ENCODE measurements around the gene ADPRHL1.

Gene ADPRHL1

GRCh38 chr13:113425941-113426590 lies 27.2 kb downstream of the ADPRHL1 start:
- H3K27ac ChIP-seq (ENCODE audit: low read depth, low read length), result no peak overlapping the region
- H2BK5ac ChIP-seq (ENCODE audit: low read depth, low read length, poor library complexity), result no peak overlapping the region
- H3K27me3 ChIP-seq (ENCODE audit: insufficient read depth, low read length), result no peaks in the 10 kb centered on the region
- no peak overlapping the region for H4K8ac ChIP-seq (ENCODE audit: low read depth, low read length)
- H3K36me3 ChIP-seq (ENCODE audit: control insufficient read depth in 1 of 2, insufficient read depth in 2 of 2, low read length in 2 of 2), result peaks cover 7 to 16% of the 10 kb centered on the region in 2 experiments
- no peak overlapping the region for H3K4me3 ChIP-seq (ENCODE audit: low read depth, low read length)
- H3K9me3 ChIP-seq (ENCODE audit: insufficient read depth, low read depth, low read length), result peaks cover 2% of the 10 kb centered on the region
- H2BK120ac ChIP-seq (ENCODE audit: insufficient read depth, low read length, poor library complexity), result no peak overlapping the region
- H3K9ac ChIP-seq (ENCODE audit: low read length), result no peak overlapping the region
- no peak overlapping the region for H3K23ac ChIP-seq (ENCODE audit: low read length)
- H3K14ac ChIP-seq (ENCODE audit: low read length), result no peak overlapping the region
- H2AK5ac ChIP-seq (ENCODE audit: low read length), result no peak overlapping the region
- no peak overlapping the region for H2AFZ ChIP-seq (ENCODE audit: insufficient read depth, low read length, poor library complexity)
- peaks cover 2% of the 10 kb centered on the region for H3K79me1 ChIP-seq (ENCODE audit: low read length)
- H4K91ac ChIP-seq (ENCODE audit: low read depth, low read length), result no peak overlapping the region
- H3K79me2 ChIP-seq (ENCODE audit: control insufficient read depth, insufficient read depth, low read length, poor library complexity), result no peaks in the 10 kb centered on the region
- H3K4ac ChIP-seq (ENCODE audit: low read depth, low read length), result no peak overlapping the region
- WGBS (ENCODE audit: extremely low coverage, insufficient coverage, insufficient read length), result no CpG with 5 or more reads among the region's 22 CpGs
- DNase-seq, result no peak
- peaks cover 4 to 6% of the 10 kb centered on the region in 2 experiments for H3K4me1 ChIP-seq (ENCODE audit: control insufficient read depth in 1 of 2, insufficient read depth in 2 of 2, low read length in 2 of 2)
- no peak overlapping the region for H4K12ac ChIP-seq (ENCODE audit: low read depth, low read length)
- H3K4me2 ChIP-seq (ENCODE audit: low read length), result no peak overlapping the region
- H3K18ac ChIP-seq (ENCODE audit: low read length), result no peak overlapping the region
- no peak overlapping the region for H2BK12ac ChIP-seq (ENCODE audit: low read length)

DNA sequence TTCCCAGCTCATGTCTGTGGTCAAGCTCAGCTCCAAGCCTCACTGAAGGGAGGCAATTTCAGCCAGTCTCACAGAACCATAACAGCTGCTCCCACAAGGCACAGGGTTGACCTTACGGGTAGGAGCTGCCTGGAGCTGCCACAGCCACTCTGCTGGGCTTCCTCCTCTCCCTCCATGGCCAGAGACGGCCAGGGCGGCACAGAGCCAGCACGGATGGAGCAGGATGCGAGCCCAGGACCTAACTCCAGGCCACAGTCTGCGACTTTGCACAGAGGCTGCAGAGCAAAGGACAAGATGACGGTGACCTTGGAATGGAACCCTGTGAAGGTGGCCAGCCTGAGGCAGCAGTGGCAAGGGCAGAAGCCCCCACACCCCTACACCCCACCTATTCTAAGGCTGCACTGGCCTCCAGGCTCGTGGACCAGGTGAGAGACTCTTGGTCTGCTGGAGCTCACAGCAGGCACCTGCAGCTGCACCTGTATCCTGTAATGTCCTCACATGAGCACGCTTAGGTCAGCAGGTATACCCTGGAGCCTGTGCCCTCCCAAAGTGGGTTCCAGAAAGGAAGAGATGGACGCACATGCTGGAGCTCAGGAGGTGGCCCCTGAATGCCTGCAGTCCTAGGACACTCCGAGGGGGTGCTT lies 29.6 kb downstream of the ADPRHL1 start:
- peaks cover 4 to 6% of the 10 kb centered on the region in 2 experiments for H3K4me1 ChIP-seq (ENCODE audit: control insufficient read depth in 1 of 2, insufficient read depth in 2 of 2, low read length in 2 of 2)
- H2AFZ ChIP-seq (ENCODE audit: insufficient read depth, low read length, poor library complexity), result no peak overlapping the region
- H3K9ac ChIP-seq (ENCODE audit: low read length), result no peak overlapping the region
- H2AK5ac ChIP-seq (ENCODE audit: low read length), result no peak overlapping the region
- no peaks in the 10 kb centered on the region for H3K79me2 ChIP-seq (ENCODE audit: control insufficient read depth, insufficient read depth, low read length, poor library complexity)
- DNase-seq, result no peak
- H3K4ac ChIP-seq (ENCODE audit: low read depth, low read length), result no peak overlapping the region
- H2BK120ac ChIP-seq (ENCODE audit: insufficient read depth, low read length, poor library complexity), result no peak overlapping the region
- H3K4me3 ChIP-seq (ENCODE audit: low read depth, low read length), result no peak overlapping the region
- H3K18ac ChIP-seq (ENCODE audit: low read length), result no peak overlapping the region
- no peak overlapping the region for H4K8ac ChIP-seq (ENCODE audit: low read depth, low read length)
- no peaks in the 10 kb centered on the region for H3K27me3 ChIP-seq (ENCODE audit: insufficient read depth, low read length)
- H3K79me1 ChIP-seq (ENCODE audit: low read length), result peaks cover 2% of the 10 kb centered on the region
- no peak overlapping the region for H3K4me2 ChIP-seq (ENCODE audit: low read length)
- H3K23ac ChIP-seq (ENCODE audit: low read length), result no peak overlapping the region
- no peak overlapping the region for H3K14ac ChIP-seq (ENCODE audit: low read length)
- no CpG with 5 or more reads among the region's 11 CpGs for WGBS (ENCODE audit: extremely low coverage, insufficient coverage, insufficient read length)
- H3K27ac ChIP-seq (ENCODE audit: low read depth, low read length), result no peak overlapping the region
- peaks cover 3 to 11% of the 10 kb centered on the region in 2 experiments for H3K36me3 ChIP-seq (ENCODE audit: control insufficient read depth in 1 of 2, insufficient read depth in 2 of 2, low read length in 2 of 2)
- H4K91ac ChIP-seq (ENCODE audit: low read depth, low read length), result no peak overlapping the region
- no peak overlapping the region for H2BK5ac ChIP-seq (ENCODE audit: low read depth, low read length, poor library complexity)
- no peak overlapping the region for H4K12ac ChIP-seq (ENCODE audit: low read depth, low read length)
- no peak overlapping the region for H2BK12ac ChIP-seq (ENCODE audit: low read length)
- peaks cover 4% of the 10 kb centered on the region for H3K9me3 ChIP-seq (ENCODE audit: insufficient read depth, low read depth, low read length)

DNA sequence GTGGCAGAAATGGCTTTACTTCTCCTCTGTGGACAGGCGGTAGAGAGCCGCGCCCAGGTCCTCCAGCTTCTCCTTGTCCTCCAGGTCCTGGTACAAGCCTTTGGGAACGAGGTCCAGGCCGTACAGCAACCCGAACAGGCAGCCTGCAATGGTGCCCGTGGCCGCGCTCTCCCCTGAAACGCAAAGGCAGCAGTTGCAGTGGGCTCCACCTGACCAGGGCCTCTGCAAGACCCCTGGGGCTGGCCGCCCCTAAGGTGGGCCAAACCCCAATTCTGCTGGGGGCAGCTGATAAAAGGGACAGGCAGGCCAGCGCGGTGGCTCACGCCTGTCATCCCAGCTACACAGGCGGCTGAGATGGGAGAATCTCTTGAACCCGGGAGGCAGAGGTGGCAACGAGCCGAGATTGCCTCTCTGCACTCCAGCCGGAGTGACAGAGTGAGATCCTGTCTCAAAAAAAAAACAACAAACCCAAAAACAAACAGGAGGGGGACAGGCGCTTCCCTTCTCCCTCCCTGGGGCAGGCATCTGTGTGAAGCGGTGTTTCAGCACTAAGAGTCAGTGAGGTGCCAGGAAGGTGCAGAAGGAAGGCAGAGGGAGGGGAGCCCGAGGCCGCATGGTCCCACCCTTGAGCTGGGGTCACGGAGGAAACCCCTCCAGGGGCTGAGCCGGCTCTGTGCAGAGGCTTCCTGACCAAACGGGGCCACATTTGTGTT lies 30.3 kb downstream of the ADPRHL1 start:
- whole genome bisulfite sequencing (ENCODE audit: extremely low coverage, insufficient coverage, insufficient read length), result no CpG with 5 or more reads among the region's 26 CpGs

DNA sequence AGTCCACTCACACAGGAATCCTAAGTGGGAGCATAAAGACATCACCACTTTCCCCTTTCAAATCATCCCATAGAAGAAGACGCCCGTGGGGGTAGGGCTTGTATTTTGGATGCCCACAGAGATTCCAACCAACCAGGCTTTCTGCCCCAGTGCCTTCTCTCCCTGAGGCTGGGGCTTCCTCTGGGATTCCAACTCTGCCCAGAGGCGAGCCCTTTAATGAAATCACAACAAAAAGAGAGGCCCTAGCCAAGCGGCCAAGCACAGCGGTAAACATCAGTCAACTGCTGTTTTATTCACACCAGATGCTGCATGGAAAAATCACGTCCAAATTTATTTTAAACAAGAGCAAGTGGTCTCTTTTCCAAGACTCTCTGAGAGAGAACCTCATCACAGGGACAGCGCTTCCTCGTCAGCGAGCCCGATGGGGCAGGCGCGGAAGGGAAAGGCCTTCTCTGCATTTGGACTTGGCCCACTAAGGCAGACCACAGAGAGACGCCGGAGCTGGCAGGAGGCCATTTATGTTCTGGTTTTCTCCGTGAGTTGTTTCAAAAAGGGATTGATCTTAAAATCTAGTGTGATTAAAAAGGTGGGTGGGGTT lies 31.5 kb downstream of the ADPRHL1 start:
- Histone ChIP-seq H3K4ac (ENCODE audit: low read depth, low read length) (no peak overlapping the region), H2AFZ (ENCODE audit: insufficient read depth, low read length, poor library complexity) (no peak overlapping the region), H3K23ac (ENCODE audit: low read length) (no peak overlapping the region), H4K8ac (ENCODE audit: low read depth, low read length) (no peak overlapping the region), H3K9ac (ENCODE audit: low read length) (no peak overlapping the region), H3K9me3 (ENCODE audit: insufficient read depth, low read depth, low read length) (peaks cover 2% of the 10 kb centered on the region), H3K4me3 (ENCODE audit: low read depth, low read length) (no peak overlapping the region), H3K36me3 (ENCODE audit: control insufficient read depth in 1 of 2, insufficient read depth in 2 of 2, low read length in 2 of 2) (peaks cover 3 to 11% of the 10 kb centered on the region in 2 experiments), H2BK5ac (ENCODE audit: low read depth, low read length, poor library complexity) (no peak overlapping the region), H3K27me3 (ENCODE audit: insufficient read depth, low read length) (no peaks in the 10 kb centered on the region), H3K18ac (ENCODE audit: low read length) (no peak overlapping the region), H2AK5ac (ENCODE audit: low read length) (no peak overlapping the region), H3K4me2 (ENCODE audit: low read length) (no peak overlapping the region), H4K12ac (ENCODE audit: low read depth, low read length) (no peak overlapping the region), H2BK120ac (ENCODE audit: insufficient read depth, low read length, poor library complexity) (no peak overlapping the region), H3K4me1 (ENCODE audit: control insufficient read depth in 1 of 2, insufficient read depth in 2 of 2, low read length in 2 of 2) (no peaks in the 10 kb centered on the region), H4K91ac (ENCODE audit: low read depth, low read length) (no peak overlapping the region), H2BK12ac (ENCODE audit: low read length) (no peak overlapping the region), H3K14ac (ENCODE audit: low read length) (no peak overlapping the region), H3K79me2 (ENCODE audit: control insufficient read depth, insufficient read depth, low read length, poor library complexity) (no peaks in the 10 kb centered on the region), H3K27ac (ENCODE audit: low read depth, low read length) (no peak overlapping the region), H3K79me1 (ENCODE audit: low read length) (no peaks in the 10 kb centered on the region)
- no peak for DNase-seq
- no CpG with 5 or more reads among the region's 15 CpGs for WGBS (ENCODE audit: extremely low coverage, insufficient coverage, insufficient read length)

More for the DNA sequence above, 30.3 kb downstream of the ADPRHL1 start:
- H3K9ac ChIP-seq (ENCODE audit: low read length), result no peak overlapping the region
- no peak overlapping the region for H3K4ac ChIP-seq (ENCODE audit: low read depth, low read length)
- no peak overlapping the region for H3K14ac ChIP-seq (ENCODE audit: low read length)
- H3K23ac ChIP-seq (ENCODE audit: low read length), result no peak overlapping the region
- H3K36me3 ChIP-seq (ENCODE audit: control insufficient read depth in 1 of 2, insufficient read depth in 2 of 2, low read length in 2 of 2), result peaks cover 3 to 11% of the 10 kb centered on the region in 2 experiments
- H3K79me2 ChIP-seq (ENCODE audit: control insufficient read depth, insufficient read depth, low read length, poor library complexity), result no peaks in the 10 kb centered on the region
- no peak overlapping the region for H2BK5ac ChIP-seq (ENCODE audit: low read depth, low read length, poor library complexity)
- H3K9me3 ChIP-seq (ENCODE audit: insufficient read depth, low read depth, low read length), result peaks cover 2% of the 10 kb centered on the region
- no peaks in the 10 kb centered on the region for H3K27me3 ChIP-seq (ENCODE audit: insufficient read depth, low read length)
- H4K12ac ChIP-seq (ENCODE audit: low read depth, low read length), result no peak overlapping the region
- H2BK12ac ChIP-seq (ENCODE audit: low read length), result no peak overlapping the region
- H2AFZ ChIP-seq (ENCODE audit: insufficient read depth, low read length, poor library complexity), result no peak overlapping the region
- no peak overlapping the region for H2BK120ac ChIP-seq (ENCODE audit: insufficient read depth, low read length, poor library complexity)
- no peak overlapping the region for H3K4me2 ChIP-seq (ENCODE audit: low read length)
- no peak for DNase-seq
- no peaks in the 10 kb centered on the region for H3K79me1 ChIP-seq (ENCODE audit: low read length)
- H3K18ac ChIP-seq (ENCODE audit: low read length), result no peak overlapping the region
- no peak overlapping the region for H4K8ac ChIP-seq (ENCODE audit: low read depth, low read length)
- peaks cover 0 to 2% of the 10 kb centered on the region in 2 experiments for H3K4me1 ChIP-seq (ENCODE audit: control insufficient read depth in 1 of 2, insufficient read depth in 2 of 2, low read length in 2 of 2)
- no peak overlapping the region for H4K91ac ChIP-seq (ENCODE audit: low read depth, low read length)
- H3K4me3 ChIP-seq (ENCODE audit: low read depth, low read length), result no peak overlapping the region
- H2AK5ac ChIP-seq (ENCODE audit: low read length), result no peak overlapping the region
- no peak overlapping the region for H3K27ac ChIP-seq (ENCODE audit: low read depth, low read length)

Measured in trophoblast cell (in vitro differentiated cells and primary cell).